Measurements from ENCODE around the gene PDGFD.

PDGFD gene

GRCh38 chr11:104064034-104064630, 99.8 kb downstream of the PDGFD start:
- Histone ChIP-seq H3K36me3 (ENCODE audit: insufficient read depth, low read length) (no peaks in the 10 kb centered on the region), H3K9ac (ENCODE audit: insufficient read length) (no peak overlapping the region), H3K27ac (no peak overlapping the region), H3K9me3 (ENCODE audit: low read depth, low read length) (no peaks in the 10 kb centered on the region), H3K4me3 (no peak overlapping the region)
- TF ChIP-seq POLR2AphosphoS5 (IDR thresholded peaks at IDR 0.05; ENCODE audit: borderline replicate concordance, low read depth, low read length) (no peak), EZH2 (IDR thresholded peaks at IDR 0.05) (no peak), FOXP2 (optimal IDR thresholded peaks at IDR 0.05; ENCODE audit: control extremely low read depth, extremely low read length, insufficient read depth) (no peak)
- no peak for DNase-seq (ENCODE audit: low read depth, low spot score)

DNA sequence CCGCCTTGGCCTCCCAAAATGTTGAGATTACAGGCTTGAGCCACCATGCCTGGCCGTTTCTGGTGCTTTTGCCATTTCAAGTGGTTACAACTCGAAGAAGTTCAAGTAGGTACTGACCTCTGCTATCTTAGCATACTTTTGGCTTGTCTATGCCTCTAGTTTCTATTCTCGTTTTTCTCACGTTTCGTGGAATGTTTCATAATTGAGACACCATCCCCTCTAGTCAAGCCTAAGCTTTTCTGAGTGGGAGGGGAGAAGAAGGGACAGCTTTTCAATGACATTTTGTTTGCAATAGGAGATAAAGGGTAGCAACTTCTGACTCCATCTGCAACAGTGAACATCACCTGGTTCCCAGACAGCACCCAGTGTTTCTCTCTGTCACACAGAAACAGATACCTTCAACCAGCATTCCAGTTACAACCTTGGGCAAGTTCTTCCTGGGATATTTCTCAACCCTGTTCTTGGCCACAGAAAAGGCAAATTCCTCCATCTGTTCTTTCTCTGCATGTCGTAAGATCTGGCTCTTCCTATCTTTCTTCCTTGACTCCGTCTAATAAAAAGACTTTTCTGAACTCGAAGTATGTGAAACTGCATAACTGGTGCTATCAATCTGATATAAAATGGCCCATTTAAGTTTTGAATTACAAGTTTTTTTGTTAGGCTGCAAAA, 102.0 kb downstream of the PDGFD start:
- Histone ChIP-seq H3K9me3 (ENCODE audit: low read depth, low read length) (no peaks in the 10 kb centered on the region), H3K4me3 (no peak overlapping the region), H3K36me3 (ENCODE audit: insufficient read depth, low read length) (no peaks in the 10 kb centered on the region), H3K27ac (0 out of 2 replicates have a peak overlapping the region, but pooled peaks have one; percentile 20), H3K9ac (ENCODE audit: insufficient read length) (no peak overlapping the region)
- TF ChIP-seq FOXP2 (optimal IDR thresholded peaks at IDR 0.05; ENCODE audit: control extremely low read depth, extremely low read length, insufficient read depth) (no peak), EZH2 (IDR thresholded peaks at IDR 0.05) (no peak), POLR2AphosphoS5 (IDR thresholded peaks at IDR 0.05; ENCODE audit: borderline replicate concordance, low read depth, low read length) (no peak)
- DNase-seq (ENCODE audit: low read depth, low spot score) = no peak

GRCh38 chr11:104060820-104061219, 103.1 kb downstream of the PDGFD start:
- no peak for TF ChIP-seq POLR2AphosphoS5 (IDR thresholded peaks at IDR 0.05; ENCODE audit: borderline replicate concordance, low read depth, low read length)
- TF ChIP-seq FOXP2 (optimal IDR thresholded peaks at IDR 0.05; ENCODE audit: control extremely low read depth, extremely low read length, insufficient read depth) = no peak
- no peak for TF ChIP-seq EZH2 (IDR thresholded peaks at IDR 0.05)
- no peak overlapping the region for H3K4me3 ChIP-seq
- H3K9ac ChIP-seq (ENCODE audit: insufficient read length) = no peak overlapping the region
- H3K27ac ChIP-seq = no peak overlapping the region
- no peaks in the 10 kb centered on the region for H3K9me3 ChIP-seq (ENCODE audit: low read depth, low read length)
- no peak for DNase-seq (ENCODE audit: low read depth, low spot score)
- no peaks in the 10 kb centered on the region for H3K36me3 ChIP-seq (ENCODE audit: insufficient read depth, low read length)

DNA sequence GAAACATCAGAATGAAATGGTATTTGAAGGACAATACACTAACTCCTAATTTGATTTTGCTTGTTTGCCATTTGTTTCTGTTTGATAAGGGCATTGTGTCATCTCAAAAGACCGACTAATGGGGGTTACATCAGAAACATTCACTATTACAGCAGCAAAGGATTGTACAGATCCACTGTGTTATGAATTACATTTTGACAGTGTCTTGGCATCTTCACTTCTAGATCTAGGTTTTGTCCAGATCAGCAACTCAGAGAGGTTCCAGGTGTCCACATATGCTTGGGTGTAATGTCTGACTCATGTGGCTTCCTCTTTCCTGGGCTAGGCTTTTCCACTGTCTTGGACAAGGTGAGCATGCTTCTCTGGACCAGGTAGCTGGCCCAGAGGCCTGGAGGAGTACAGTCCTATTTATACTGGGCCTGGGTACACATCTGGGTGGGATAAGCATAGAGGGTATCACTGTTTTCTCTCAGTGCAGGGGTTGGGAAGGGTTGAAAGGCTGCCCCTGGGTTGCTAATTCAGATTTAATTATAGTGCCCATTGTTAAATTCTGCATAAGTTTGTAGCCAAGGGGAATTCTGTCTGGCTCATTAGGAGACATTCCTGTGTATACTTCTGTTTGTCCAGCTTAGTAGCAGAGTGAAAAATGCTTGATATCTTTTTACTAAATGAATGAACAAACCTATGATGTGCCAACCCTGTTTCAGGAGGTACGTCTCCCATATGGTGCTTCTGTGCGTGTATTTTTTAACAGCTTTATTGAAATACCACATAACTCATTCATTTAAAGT, 103.7 kb downstream of the PDGFD start:
- H3K9me3 ChIP-seq (ENCODE audit: low read depth, low read length) = no peaks in the 10 kb centered on the region
- TF ChIP-seq EZH2 (IDR thresholded peaks at IDR 0.05) (no peak), POLR2AphosphoS5 (IDR thresholded peaks at IDR 0.05; ENCODE audit: borderline replicate concordance, low read depth, low read length) (no peak), FOXP2 (optimal IDR thresholded peaks at IDR 0.05; ENCODE audit: control extremely low read depth, extremely low read length, insufficient read depth) (no peak)
- H3K9ac ChIP-seq (ENCODE audit: insufficient read length) = no peak overlapping the region
- H3K4me3 ChIP-seq = no peak overlapping the region
- no peak overlapping the region for H3K27ac ChIP-seq
- no peak for DNase-seq (ENCODE audit: low read depth, low spot score)
- H3K36me3 ChIP-seq (ENCODE audit: insufficient read depth, low read length) = no peaks in the 10 kb centered on the region

DNA sequence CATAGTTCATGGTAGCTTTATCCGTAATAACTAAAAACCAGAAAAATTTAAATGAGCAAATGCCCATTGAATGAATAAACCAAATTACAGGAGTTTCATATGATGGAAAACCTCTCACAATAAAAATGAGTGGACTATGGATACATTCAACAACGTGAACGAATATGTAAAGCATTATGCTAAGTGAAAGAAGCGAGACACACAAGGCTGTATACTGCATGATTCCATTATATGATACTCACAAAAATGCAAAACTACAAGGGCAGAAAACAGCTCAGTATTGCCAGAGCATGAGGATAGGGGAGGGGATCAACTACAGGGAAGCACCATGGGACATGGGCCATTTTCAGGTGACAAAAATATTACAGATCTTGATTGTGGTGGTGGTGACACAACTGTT, 105.3 kb downstream of the PDGFD start:
- Histone ChIP-seq H3K9ac (ENCODE audit: insufficient read length) (no peak overlapping the region), H3K36me3 (ENCODE audit: insufficient read depth, low read length) (no peaks in the 10 kb centered on the region), H3K4me3 (no peak overlapping the region), H3K27ac (no peak overlapping the region), H3K9me3 (ENCODE audit: low read depth, low read length) (no peaks in the 10 kb centered on the region)
- DNase-seq (ENCODE audit: low read depth, low spot score) = no peak
- TF ChIP-seq EZH2 (IDR thresholded peaks at IDR 0.05) (no peak), FOXP2 (optimal IDR thresholded peaks at IDR 0.05; ENCODE audit: control extremely low read depth, extremely low read length, insufficient read depth) (no peak), POLR2AphosphoS5 (IDR thresholded peaks at IDR 0.05; ENCODE audit: borderline replicate concordance, low read depth, low read length) (no peak)

GRCh38 chr11:104057908-104058307, 106.0 kb downstream of the PDGFD start:
- H3K36me3 ChIP-seq (ENCODE audit: insufficient read depth, low read length) = no peaks in the 10 kb centered on the region
- no peak overlapping the region for H3K27ac ChIP-seq
- H3K4me3 ChIP-seq = no peak overlapping the region
- no peaks in the 10 kb centered on the region for H3K9me3 ChIP-seq (ENCODE audit: low read depth, low read length)
- DNase-seq (ENCODE audit: low read depth, low spot score) = no peak
- H3K9ac ChIP-seq (ENCODE audit: insufficient read length) = no peak overlapping the region
- TF ChIP-seq FOXP2 (optimal IDR thresholded peaks at IDR 0.05; ENCODE audit: control extremely low read depth, extremely low read length, insufficient read depth) = no peak
- TF ChIP-seq POLR2AphosphoS5 (IDR thresholded peaks at IDR 0.05; ENCODE audit: borderline replicate concordance, low read depth, low read length) = no peak
- no peak for TF ChIP-seq EZH2 (IDR thresholded peaks at IDR 0.05)

- no peak overlapping the region for H3K9ac ChIP-seq (ENCODE audit: insufficient read length)
- TF ChIP-seq FOXP2 (optimal IDR thresholded peaks at IDR 0.05; ENCODE audit: control extremely low read depth, extremely low read length, insufficient read depth) = no peak
Measured at GRCh38 chr11:104055596-104055995, 108.4 kb downstream of the PDGFD start.

GRCh38 chr11:104054911-104055529, 108.9 kb downstream of the PDGFD start:
- no peak overlapping the region for H3K27ac ChIP-seq
- DNase-seq (ENCODE audit: low read depth, low spot score) = no peak
- no peak for TF ChIP-seq EZH2 (IDR thresholded peaks at IDR 0.05)
- TF ChIP-seq FOXP2 (optimal IDR thresholded peaks at IDR 0.05; ENCODE audit: control extremely low read depth, extremely low read length, insufficient read depth) = no peak
- TF ChIP-seq POLR2AphosphoS5 (IDR thresholded peaks at IDR 0.05; ENCODE audit: borderline replicate concordance, low read depth, low read length) = no peak
- H3K9ac ChIP-seq (ENCODE audit: insufficient read length) = no peak overlapping the region
- H3K36me3 ChIP-seq (ENCODE audit: insufficient read depth, low read length) = no peaks in the 10 kb centered on the region
- H3K9me3 ChIP-seq (ENCODE audit: low read depth, low read length) = no peaks in the 10 kb centered on the region
- H3K4me3 ChIP-seq = no peak overlapping the region

More at GRCh38 chr11:104055596-104055995, 108.4 kb downstream of the PDGFD start:
- no peaks in the 10 kb centered on the region for H3K9me3 ChIP-seq (ENCODE audit: low read depth, low read length)
- H3K27ac ChIP-seq = no peak overlapping the region
- no peak overlapping the region for H3K4me3 ChIP-seq
- DNase-seq (ENCODE audit: low read depth, low spot score) = no peak
- no peaks in the 10 kb centered on the region for H3K36me3 ChIP-seq (ENCODE audit: insufficient read depth, low read length)

All from SK-N-MC (cell line).